Ishikawa (cell line): Measurements from ENCODE around the gene MYH14.

ENCODE experiments used
- EGR1 ChIP-seq: IDR thresholded peaks from 2 replicates; pipeline ENCODE4 v1.6.1; 2012
- EP300 ChIP-seq: IDR thresholded peaks from 2 replicates; pipeline ENCODE4 v1.6.1; 2012; ENCODE audit warnings: borderline replicate concordance
- RAD21 ChIP-seq: IDR thresholded peaks from 2 replicates; pipeline ENCODE4 v1.6.1; 2012; ENCODE audit warnings: low read depth
- TF ChIP-seq, protein P1 (sequence below): IDR thresholded peaks from 2 replicates; pipeline ENCODE4 v1.6.1; 2012; ENCODE audit warnings: low read depth, mild to moderate bottlenecking

DNA sequence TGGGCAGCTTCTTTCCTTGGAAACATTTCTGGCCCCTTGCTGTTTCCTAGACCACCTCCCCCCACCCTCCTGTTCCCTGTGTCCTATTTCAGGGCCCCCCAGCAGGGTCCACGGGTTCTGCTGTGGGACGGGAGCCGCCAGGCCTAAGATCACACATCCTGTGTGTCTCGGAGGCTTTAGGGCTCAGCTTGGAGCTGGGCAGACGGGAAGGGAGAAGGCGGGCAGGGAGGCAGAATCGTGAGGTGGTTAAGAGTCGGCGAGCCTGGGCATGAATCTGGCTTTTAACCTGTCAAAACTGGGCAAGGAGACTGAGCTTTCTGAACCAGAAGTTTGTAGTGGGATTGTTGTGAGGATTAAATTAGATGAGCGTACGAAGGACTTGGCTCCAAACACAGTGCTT lies 120.9 kb downstream of the MYH14 start:
- TF ChIP-seq EGR1: no peak
- no peak for TF ChIP-seq RAD21
- no peak for TF ChIP-seq EP300
- TF ChIP-seq, protein P1, sequence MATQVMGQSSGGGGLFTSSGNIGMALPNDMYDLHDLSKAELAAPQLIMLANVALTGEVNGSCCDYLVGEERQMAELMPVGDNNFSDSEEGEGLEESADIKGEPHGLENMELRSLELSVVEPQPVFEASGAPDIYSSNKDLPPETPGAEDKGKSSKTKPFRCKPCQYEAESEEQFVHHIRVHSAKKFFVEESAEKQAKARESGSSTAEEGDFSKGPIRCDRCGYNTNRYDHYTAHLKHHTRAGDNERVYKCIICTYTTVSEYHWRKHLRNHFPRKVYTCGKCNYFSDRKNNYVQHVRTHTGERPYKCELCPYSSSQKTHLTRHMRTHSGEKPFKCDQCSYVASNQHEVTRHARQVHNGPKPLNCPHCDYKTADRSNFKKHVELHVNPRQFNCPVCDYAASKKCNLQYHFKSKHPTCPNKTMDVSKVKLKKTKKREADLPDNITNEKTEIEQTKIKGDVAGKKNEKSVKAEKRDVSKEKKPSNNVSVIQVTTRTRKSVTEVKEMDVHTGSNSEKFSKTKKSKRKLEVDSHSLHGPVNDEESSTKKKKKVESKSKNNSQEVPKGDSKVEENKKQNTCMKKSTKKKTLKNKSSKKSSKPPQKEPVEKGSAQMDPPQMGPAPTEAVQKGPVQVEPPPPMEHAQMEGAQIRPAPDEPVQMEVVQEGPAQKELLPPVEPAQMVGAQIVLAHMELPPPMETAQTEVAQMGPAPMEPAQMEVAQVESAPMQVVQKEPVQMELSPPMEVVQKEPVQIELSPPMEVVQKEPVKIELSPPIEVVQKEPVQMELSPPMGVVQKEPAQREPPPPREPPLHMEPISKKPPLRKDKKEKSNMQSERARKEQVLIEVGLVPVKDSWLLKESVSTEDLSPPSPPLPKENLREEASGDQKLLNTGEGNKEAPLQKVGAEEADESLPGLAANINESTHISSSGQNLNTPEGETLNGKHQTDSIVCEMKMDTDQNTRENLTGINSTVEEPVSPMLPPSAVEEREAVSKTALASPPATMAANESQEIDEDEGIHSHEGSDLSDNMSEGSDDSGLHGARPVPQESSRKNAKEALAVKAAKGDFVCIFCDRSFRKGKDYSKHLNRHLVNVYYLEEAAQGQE: no peak
